NCI-H1436 treated with DMSO at 0.1 percent for 48 hours (cell line): ENCODE results near the gene HELZ2.
"Not testable (repeated sequence)": the region's sequence is repeated elsewhere in the genome, so short reads cannot be mapped to it uniquely, and the experiment has no call there.

Experiments
- DNase-seq: peaks from one replicate; lab custom pipeline; 2025; lab: John Stamatoyannopoulos, UW

Gene HELZ2

DNA sequence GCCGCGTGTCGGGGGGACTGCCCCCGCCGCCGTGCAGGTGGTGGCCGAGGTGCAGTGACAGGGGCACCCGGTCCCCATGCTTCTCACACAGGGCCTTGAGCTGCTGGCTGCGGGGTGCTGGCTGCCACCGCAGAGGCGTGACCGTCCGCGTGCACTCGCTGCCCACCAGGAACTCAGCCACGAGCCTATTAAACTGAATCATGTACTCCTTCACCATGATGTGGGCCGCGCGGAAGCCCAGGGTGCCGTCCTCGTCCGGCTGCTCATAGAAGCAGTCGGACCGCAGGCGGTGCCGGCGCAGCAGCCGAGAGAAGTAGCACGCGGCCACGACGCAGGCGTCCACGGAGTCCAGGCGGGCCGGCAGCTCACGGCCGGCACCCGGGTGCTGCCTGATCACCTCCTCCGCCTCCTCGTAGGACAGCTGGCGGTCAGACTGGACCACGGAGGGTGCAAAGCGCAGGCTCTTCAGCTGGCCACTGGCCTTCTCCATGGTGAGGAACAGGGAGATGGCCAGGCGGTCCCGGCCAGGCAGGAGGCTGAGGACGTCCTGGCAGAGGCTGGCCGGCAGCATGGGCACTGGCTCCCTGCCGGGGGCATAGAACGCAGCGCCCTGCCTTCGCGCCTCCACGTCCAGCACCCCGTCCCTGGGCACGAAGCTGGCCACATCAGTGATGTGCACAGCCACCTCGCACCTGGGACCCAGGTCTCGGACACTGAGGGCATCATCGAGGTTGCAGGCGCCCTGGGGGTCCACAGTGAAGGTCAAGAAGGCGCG is 9.8 kb downstream of the HELZ2 start:
- no peak for DNase-seq

DNA sequence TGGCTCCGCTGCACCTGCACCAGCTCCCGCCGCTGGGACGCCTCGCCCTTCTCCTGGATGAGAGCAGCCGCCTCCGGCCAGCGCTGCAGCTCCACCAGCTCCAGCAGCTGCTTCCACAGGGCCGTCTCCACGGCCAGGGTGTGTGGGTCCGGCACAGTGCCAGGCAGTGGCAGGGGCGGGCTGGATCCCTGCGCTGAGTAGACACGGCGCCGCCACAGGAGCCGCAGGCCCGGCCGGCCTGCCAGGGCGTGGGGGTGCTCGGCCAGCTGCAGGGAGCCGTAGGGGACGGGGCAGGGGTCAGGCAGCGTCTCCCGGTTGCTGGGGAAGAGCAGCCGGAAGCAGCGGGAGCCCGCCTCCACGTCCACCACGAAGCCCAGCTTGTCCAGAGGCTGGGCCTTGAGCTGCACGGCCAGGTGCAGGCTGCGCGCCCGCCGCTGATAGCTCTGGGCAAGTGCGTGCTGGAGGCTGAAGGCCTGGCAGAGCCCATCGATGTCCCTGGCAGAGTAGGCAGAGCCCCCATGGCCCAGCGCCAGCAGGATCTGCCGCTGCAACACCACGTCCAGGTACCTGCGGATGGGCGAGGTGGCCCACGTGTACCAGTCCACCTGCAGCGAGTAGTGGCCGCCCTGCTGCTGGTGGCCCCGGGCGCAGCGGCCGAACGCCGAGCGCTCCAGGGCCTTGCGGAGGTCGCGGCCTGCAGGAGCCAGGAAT is 10.7 kb downstream of the HELZ2 start:
- DNase-seq: no peak

DNA sequence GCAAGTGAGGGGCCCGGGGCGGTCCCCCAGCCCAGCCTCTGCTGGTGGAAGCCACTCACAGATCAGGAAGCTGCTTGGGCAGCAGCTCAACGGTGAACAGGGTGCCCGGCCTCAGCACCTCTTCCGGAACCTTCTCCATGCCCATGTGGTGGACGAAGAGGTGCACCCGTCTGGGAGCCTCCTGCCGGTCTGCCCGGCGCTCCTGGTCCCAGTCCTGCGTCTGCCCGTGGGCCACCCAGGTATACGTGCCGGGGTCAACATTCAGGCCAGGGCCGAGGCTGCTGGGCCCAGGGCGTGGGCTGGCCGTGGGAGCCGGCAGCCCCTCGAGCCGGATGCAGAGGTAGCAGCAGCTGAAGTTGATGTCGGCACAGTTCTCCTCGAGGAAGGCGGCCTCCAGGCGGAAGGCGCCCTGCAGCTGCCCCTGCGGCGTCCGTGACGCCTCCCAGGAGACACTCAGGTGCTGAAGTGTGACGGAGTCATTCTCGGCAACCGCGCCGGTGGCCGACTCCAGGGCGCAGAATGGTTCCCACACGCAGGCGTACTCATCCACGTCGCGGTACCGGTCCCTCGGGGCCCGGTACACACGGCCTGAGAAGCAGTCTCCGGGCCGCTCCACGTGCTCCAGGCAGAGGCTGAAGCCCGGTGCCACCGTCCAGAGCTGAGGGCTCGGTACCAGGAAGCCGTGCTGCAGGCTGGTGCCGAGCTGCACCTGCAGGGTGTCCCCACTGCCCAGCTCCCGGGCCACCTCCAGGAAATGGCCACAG is 11.4 kb downstream of the HELZ2 start:
- DNase-seq: no peak

DNA sequence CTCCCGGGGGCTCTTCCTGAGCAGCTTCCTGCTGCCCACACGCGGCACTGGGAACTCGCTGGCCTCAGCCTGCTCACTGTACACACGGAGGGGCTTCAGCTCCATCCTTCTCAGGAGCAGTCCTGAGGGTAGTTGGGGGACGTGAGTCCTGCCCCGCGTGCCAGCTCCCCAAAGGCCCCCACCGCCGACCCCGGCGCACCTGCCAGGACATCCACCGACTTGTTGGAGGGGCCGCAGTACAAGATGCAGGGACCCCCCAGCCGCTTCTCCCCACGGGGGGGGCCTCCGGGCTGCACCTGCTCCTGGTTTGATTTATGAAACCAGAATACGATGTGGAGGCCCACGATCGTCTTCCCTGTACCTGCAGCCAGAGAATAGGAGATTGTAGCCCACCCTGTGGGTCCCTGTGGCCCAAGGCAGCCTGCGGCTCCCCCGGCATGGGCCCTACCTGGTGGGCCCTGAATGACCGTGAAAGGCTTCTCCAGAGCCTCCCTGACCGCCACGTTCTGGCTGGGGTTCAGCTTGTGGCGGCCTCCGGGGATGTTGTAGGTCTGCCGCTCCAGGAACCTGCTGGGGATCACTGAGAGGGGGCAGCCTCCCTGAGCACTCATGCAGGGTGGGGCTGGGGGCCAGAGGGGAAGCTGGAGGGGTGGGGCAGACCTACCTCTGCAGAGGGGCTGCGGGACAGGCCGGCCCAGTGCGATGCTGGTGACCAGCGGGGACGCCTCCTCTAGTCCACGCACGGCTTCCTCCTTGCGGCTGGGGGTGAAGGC is 12.2 kb downstream of the HELZ2 start:
- DNase-seq: no peak

DNA sequence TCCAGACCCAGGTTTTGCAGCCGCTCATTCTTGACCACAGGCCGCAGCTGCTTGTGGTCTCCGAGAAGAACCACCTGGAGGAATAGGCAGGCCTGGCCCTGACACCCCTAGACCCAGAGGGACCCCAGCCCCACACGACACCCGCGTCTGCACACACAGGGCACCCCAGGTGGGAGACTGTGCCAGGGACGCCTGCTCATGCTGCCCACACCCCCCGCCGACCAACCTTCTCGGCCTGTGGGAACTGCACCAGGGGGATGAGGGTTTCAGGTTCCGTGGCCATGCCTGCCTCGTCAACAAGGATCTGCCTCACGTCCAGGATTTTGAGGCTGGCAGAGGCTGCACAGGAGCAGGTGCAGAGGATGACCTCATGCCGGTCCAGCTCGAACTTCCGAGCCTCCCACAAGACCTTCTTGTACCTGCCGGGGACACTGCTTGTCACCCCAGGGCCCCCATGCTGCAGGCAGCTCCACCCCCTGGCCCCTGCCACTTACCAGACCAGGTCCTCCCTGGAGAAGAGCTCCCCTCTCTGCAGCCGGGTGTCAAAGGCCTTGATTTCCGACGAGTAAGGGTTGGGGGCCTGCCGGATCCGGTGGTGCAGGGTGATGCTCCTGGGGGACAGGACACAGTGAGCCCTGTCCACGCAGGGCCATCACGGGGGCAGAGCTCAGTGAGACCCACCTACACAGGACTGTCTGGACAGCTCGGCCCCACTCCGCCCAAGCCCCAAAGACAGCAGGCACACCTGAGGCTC is 13.0 kb downstream of the HELZ2 start:
- no peak for DNase-seq

DNA sequence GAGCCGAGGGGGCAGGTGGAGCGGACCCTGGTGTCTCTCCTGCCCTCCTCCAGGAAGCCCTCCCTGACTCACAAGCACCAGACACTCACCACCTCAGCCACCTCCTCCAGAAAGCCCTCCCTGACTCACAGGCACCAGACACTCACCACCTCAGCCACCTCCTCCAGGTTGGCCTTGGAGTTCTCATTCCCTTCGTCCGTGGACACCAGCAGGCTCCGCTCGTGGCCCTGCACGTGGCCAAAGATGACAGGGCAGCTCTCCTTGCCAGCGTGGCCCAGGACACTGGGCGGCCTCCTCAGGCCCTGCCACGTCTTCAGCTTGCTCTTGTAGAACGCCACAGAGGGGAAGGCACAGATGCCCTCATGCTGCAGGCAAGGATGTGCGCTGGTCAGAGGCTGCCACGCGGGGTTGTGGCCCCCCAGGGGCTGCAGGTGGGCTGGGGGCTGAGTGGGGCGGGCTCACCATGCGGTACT is 13.7 kb downstream of the HELZ2 start:
- DNase-seq: no peak

DNA sequence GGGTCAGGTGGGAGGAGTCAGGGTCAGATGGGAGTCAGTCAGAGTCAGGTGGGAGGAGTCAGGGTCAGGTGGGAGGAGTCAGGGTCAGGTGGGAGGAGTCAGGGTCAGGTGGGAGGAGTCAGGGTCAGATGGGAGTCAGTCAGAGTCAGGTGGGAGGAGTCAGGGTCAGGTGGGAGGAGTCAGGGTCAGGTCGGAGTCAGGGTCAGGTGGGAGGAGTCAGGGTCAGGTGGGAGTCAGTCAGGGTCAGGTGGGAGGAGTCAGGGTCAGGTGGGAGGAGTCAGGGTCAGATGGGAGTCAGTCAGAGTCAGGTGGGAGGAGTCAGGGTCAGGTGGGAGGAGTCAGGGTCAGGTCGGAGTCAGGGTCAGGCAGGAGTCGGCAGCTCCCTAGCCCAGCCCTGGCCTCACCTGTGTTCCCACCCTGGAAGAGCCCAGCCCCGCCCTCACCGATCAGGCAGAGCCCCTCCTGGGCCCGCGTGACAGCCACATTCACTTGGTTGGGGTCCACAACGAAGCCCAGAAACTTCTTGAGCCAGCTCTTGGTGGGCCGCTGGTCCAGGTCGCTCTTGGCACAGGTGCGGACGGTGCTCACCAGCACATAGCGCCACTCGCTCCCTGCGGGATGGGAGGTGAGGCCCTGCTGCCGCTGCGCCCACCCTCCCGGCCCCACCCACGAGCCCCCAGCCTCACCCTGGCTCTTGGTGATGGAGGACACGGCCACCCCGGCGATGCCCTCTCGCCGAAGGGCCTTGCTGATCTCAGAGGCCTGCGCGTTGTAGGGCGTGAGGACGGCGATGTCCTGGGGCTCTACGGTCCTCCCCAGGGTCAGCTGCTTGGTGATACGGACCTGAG is 14.3 kb downstream of the HELZ2 start:
- not testable (repeated sequence) for DNase-seq

DNA sequence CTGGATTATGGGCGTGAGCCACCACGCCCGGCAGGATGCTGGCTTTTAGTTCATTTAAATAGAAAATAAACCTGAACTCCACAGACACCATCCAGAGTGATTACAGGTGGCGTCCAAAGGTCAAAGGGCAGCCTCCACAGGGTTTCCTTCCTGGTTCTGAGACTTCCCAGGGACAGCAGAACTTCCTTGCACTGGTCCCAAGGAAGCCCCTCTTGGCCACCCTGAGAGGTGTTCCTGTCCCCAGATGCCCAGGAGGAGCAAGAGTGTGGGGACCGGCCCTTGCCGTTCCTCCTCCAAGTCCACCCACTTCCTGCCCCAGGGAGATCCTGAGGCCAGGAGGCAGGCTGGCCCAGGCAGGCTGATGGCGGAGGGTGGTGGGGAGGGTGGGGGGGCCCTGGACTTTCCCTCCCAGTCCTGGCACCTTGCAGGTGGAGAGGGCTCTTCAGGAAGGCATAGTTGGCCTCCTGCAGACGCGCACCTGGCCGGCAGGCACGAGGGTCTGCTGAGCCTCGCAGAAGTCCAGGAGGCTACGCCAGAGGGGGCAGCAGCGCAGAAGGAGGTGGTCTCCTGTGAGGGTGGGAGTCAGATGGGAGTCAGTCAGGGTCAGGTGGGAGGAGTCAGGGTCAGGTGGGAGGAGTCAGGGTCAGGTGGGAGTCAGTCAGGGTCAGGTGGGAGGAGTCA is 15.1 kb downstream of the HELZ2 start:
- no peak for DNase-seq

DNA sequence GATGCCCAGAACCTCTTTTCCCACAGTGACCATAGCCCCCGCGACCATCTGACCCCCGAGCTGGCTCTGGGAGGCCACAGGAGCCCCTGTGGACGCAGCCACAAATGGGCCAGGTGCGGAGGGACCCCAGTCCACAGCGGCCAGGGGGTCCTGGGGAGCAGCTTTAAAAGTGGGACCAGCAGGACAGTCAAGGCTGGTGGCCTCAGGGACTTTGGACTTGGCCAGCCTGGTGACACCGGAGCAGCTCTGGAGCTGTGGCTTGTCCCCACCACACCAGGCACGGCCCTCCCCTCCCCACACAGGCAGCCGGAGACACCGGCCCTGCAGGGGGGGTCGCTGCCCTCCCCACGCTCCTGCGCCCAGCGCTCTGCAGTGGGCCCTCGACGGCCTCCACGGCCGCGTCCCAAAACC is 16.6 kb downstream of the HELZ2 start:
- no peak for DNase-seq

DNA sequence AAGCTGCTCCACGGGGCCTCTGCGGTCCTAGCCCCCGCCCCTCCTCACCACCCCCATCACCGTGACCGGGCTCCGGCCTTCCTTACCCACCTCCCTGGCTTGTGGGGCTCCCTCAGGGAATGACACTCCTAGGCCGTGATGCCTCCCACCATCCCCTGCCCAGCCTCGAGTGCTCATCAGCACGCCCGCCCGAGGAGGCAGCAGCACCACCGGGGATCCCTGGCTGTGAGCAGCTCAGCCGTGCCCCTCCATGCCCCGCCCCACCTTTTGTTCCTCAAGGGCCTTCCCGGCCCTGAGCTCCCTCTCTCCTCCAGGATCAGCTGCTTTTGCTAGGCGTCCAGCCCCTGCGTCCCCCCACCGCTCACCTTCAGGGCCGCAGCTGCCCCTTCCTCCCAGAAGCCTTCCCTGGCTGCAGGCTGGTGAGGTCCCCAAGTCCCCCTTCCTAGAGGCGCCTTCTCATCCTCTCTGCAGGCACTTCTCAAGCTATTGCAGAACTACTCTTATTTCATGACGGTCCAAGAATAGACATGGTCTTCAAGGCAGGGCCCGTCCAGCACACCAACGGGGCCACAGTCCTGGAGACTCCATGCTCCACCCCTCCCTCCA is 17.1 kb downstream of the HELZ2 start:
- no peak for DNase-seq

DNA sequence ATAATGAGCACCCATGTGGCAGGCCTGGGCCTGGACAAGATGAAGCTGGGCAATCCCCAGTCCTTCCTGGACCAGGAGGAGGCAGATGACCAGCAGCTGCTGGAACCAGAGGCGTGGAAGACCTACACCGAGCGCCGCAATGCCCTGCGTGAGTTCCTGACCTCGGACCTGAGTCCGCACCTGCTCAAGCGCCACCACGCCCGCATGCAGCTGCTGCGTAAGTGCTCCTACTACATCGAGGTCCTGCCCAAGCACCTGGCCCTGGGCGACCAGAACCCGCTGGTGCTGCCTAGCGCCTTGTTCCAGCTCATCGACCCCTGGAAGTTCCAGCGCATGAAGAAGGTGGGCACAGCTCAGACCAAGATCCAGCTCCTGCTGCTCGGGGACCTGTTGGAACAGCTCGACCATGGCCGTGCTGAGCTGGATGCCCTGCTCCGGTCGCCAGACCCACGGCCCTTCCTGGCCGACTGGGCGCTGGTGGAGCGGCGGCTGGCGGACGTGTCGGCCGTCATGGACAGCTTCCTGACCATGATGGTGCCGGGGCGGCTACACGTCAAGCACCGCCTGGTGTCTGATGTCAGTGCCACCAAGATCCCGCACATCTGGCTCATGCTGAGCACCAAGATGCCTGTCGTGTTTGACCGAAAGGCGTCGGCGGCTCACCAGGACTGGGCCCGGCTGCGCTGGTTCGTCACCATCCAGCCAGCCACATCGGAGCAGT is 18.2 kb downstream of the HELZ2 start:
- no peak for DNase-seq

DNA sequence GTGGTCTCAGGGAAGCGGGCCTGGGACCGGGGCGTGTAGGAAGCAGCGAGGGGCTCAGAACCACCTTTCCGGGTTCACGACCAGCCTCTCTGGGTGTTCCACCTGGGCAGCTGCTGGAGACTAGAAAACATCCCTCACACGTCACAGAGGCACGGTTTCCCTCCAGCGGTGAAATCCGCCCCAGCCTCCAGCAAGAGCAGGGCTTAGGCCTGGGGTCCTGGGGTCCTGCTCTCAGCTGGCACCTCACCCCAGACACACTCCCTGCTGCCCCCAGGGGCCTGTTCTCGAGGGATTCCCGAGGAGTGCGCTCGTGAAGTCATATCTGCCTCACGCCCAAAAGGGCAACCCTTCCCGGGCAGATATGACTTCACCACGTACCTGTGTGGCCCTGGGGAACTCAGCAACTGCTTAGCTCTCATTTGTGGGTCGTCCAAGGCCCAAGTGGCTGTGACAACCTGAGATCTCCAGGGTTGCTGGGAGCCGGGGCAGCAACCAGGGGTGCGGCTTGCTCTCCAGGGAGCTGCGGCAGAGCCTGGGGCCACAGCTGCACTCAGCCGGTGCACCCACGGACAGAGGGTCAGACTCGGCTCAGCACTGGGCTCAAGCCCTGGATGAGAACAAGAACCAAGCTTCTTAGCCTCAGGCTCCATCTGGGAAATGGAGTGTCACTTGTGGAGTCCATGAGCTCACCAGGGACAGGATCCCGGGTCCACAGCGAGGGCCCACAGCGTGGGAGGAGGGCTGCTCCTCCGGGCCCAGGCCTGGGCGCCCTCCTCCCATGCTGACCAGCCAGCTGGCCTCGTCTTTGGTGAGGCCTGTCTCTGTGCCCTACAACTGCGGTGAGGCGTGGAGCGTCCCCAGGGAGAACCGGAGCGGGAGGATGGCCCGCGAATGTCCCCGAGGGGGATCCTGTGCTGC is 19.4 kb downstream of the HELZ2 start:
- no peak for DNase-seq

DNA sequence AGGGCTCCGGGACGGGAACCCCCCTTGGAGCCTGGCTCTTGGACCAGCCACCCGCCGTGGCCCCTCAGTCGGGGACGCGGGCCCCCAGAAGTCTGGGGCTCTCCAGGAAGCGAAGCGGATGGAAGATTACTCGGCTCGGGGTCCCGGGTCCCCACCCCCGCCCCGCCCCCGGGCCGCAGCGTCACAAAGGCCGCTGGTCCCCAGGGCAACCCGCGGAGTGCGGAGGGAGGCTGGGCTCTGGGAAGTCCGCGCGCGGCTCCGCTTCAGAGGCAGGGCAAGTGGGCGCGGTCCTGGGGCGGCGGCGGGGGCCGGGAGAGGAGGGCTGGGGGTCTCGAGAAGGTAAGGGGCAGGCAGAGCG is 20.1 kb downstream of the HELZ2 start, which contains the start of gene FNDC11:
Gene FNDC11 (plus strand): TSS at position 227 of the 358 bp plus-strand sequence. CDS start 1,505 bp downstream, outside the sequence.
- no peak for DNase-seq

DNA sequence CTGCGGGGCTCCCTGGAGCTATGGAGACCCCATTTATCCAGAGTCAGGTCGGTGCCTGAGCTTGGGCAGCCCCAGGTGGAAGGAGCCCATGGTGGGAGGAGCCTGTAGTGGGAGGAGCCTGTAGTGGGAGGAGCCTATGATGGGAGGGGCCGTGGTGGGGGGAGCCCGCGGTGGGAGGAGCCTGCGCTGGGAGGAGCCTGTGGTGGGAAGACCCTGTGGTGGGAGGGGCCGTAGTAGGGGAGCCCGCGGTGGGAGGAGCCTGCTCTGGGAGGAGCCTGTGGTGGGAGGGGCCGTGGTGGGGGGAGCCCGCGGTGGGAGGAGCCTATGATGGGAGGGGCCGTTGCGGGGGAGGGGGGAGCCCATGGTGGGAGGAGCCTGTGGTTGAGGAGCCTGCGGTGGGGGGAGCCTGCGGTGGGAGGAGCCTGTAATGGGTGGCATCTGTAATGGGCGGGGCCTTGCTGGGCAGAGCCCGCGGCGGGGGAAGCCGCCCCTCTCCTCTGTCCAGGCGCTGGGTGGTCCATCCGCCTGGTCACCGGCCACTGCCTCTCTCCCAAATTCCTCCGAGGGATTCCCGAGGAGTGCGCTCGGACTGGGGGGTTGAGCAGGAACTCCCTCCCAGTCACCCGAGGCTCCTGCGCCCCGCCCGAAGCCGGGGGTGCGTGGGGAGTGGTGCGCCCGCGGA is 20.6 kb downstream of the HELZ2 start:
- no peak for DNase-seq

DNA sequence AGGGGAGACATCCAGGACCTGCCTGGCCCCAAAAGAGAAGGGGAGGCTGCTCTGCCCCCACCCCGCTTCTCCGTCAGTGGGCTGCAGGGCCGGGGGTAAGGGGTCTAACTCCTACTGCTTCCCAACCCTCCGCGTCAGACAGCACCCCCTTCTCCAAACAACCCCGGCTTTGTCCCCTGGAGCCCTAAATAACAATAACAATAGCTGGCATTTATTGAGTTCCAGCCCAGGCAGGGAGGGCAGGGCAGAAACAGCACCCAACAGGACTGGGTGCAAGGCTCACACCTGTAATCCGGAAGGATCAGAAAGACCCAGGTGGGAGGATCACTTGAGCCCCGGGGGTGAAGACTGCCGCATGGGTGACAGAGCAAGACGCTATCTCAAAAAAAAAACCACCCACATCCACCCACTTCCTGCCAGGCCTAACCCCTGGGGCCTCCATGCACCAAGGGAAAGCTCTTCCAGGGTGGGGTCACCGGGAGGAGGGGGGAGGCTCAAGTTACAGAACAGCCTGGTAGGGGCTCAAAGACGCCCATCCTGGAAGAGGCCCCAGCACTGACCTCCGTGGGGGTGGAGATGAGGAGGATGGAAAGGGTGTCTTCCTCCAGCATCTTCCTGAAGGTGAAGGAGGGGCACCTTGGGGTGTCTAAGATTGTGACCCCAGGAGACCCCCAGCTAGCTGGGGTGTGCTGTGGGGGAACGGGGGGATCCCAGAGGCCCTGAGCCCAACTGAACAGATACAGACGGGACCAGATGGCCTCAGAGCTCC is 21.4 kb downstream of the HELZ2 start:
- DNase-seq: no peak

DNA sequence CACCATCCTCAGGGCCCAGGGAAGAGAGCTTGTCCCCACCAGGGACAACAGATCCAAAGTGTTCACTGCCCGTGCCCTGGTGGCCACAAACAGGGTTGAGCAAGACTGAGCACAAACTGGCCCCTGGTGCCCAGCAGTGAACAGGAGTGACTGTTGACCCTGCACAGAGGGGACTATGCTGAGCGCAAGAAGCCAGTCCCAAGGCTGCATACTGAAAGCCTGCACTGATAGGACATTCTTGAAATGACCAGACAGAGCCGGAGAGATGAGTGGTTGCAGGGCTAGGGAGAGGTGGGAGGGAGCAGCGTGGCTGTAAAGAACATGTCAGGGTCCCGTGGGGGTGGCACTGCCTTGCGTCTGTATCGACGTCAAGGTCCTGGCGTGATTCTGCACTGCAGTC is 23.0 kb downstream of the HELZ2 start:
- no peak for DNase-seq
